DMS153 (cell line): ENCODE measurements around the gene MICAL2.

Source experiments
- DNase-seq: peaks from one replicate; lab custom pipeline; 2025; lab: John Stamatoyannopoulos, UW

MICAL2 gene

GRCh38 chr11:12211331-12212065, 101.1 kb downstream of the MICAL2 start:
- DNase-seq: no peak

DNA sequence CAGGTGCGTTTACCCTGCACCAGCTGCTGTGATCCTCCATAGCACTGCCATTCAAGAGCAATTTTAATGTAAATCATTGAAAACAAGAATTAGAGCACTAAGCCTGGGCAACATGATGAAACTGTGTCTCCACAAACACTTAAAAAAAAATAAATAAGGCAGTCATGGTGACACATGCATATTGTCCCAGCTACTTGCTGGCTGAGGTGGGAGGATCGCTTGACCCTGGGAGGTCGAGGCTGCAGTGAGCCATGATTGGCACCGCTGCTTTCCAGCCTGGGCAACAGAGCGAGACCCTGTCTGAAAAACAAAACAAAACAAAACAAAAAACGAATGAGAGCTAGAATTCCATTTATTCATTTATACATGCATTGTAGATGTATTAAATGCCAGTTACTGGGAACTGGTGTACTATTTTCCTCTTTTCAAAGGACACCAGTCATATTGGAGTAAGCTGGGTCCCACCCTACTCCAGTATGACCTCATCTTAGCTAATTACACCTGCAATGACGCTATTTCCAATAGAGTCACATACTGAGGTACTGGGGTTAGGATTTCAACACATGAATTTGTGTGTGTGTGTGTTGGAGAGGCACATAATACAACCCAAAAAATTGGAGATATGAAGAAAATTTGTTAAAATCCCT, 101.9 kb downstream of the MICAL2 start:
- DNase-seq: no peak

- DNase-seq: no peak
Observed at GRCh38 chr11:12212821-12213185, 102.4 kb downstream of the MICAL2 start.

GRCh38 chr11:12213883-12214282, 103.5 kb downstream of the MICAL2 start:
- no peak for DNase-seq

DNA sequence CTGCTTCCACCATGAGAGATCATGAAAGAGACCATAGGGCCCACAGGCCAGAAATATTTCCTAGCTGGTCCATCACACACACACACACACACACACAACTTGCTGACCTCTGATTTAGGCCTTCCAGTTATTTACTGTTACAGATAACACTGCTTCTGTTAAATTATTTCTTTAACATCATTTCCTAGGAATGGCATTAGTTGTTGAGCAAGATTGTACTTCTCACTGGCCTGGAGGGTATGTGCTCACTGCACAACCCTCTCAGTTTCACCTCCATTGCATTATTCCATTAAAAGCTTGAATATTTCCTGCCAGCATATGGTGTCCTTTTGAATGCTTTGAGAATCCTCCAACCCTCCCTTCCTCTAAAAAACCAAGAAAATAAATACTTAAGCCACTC, 104.4 kb downstream of the MICAL2 start:
- no peak for DNase-seq

DNA sequence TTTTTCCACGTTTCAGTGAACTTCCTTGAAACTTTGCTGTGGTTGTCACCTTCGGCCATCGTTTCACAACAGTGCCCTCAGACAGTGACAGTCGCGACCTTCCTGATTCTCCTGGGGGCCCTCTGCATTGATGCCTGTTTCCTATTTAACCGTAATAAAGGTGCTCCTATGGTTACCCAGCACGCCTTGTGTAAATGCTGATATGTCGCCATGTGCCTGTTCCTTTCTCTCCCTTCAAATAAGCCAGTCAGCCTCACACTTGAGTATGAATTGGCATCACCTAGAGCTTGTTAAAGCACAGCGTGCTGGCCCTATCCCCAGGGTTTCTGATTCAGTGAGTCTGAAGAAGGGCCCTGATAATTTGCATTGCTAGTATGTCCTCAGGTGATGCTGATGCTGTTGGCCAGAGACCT, 104.8 kb downstream of the MICAL2 start:
- DNase-seq: peak; percentile 91

DNA sequence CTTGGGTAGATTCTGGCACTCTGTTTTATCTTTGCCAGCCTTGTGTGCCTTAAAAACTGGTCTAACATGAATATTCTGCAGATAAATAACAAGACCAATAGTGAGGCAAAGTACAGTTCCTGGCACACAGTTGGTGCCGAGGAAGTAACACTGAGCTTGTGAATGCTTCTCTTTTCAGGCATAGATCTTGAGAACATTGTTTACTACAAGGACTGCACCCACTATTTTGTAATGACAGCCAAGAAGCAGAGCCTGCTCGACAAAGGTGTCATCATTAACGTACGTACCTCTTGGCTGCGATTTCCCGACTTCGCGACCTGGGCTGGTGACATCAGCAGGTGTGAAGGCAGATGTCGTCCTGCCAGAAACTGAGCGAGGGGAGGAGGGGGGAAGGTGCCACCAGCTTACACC, 105.7 kb downstream of the MICAL2 start:
- no peak for DNase-seq

DNA sequence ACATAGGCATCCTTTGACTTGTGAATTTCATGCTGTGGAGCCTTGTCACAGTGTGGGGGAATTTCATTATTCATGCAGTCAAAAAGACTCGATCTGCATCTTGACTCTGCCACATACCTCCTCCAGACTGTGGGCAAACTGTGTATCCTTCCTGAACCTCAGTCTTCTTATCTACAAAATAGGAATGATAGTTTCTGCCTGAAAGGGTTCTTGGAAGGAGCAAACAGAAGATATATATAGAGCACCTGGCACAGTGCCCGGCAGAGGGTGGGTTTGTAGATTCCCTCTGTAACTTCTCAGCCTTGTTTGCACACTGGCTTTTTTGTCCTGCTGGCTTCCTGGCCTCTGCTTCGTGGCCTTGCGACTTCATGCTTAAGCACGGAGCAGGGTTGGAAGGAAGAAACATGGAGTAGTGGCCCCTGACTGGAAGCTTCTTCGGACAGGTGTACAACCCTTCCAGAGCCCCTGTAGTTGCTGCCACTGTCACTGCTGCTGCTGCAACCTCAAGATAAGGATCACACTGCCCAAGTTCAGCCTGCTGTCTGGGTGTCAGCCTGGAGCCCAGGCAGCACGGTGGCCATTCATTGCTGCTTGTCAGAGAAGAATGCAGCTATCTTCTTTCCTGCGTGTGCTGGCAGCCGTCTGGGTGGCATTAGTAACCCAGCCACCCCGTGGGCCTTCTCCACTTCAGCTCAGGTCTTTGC, 106.4 kb downstream of the MICAL2 start:
- no peak for DNase-seq

- no peak for DNase-seq
Observed at GRCh38 chr11:12217879-12218278, 107.5 kb downstream of the MICAL2 start.

GRCh38 chr11:12218909-12219308, 108.5 kb downstream of the MICAL2 start:
- no peak for DNase-seq

- no peak for DNase-seq
Observed at GRCh38 chr11:12219757-12220156, 109.4 kb downstream of the MICAL2 start.

DNA sequence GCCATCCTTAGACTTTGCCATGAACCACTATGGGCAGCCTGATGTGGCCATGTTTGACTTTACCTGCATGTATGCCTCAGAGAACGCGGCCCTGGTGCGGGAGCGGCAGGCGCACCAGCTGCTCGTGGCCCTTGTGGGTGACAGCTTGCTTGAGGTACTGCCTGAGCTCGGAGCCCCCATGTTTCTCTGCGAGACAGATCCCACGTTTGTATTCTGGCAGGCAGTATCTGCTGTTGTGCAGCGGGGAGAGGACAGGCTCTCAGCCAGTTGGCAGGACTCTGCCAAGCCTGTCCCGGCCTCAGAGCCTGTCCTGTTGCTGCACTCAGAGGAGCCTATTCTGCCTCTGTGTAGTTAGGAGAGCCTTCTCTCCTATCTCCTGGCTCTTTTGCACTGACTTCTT, 109.9 kb downstream of the MICAL2 start:
- DNase-seq: no peak

GRCh38 chr11:12221051-12221535, 110.7 kb downstream of the MICAL2 start:
- no peak for DNase-seq

DNA sequence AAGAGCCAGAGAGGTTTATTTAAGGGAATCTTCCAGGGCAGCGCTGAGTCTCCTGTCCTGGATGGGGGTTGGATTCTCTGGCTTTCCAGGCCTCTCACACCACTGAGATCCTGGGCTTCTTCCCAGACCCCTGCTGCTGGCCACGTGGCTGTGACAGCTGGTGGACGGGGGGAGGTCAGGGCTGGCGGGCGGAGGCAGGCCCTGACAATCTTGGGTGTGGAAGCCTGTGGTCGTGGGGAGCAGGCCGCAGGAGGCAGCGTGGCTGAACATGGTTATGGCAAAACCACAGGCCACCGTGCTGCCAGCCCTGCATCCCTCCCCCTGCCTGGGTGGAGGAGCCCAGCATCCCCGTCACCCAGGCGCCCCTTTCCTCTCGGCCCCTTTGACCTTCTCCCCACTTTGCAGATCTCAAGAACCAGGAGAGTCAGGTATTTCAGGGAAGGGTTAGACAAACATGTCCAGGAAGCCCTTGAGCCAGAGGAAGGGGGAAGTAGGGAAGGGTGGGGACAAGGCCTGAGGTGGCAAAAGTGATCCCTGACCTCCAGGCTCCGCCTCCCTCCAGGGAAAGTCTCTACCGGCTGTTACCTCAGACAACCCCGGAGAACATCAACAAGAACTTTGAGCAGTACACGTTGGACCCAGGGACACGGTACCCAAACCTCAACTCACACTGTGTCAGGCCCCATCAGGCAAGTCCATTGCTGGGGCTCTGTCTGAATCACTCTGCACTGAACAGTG, 111.8 kb downstream of the MICAL2 start:
- DNase-seq: no peak

DNA sequence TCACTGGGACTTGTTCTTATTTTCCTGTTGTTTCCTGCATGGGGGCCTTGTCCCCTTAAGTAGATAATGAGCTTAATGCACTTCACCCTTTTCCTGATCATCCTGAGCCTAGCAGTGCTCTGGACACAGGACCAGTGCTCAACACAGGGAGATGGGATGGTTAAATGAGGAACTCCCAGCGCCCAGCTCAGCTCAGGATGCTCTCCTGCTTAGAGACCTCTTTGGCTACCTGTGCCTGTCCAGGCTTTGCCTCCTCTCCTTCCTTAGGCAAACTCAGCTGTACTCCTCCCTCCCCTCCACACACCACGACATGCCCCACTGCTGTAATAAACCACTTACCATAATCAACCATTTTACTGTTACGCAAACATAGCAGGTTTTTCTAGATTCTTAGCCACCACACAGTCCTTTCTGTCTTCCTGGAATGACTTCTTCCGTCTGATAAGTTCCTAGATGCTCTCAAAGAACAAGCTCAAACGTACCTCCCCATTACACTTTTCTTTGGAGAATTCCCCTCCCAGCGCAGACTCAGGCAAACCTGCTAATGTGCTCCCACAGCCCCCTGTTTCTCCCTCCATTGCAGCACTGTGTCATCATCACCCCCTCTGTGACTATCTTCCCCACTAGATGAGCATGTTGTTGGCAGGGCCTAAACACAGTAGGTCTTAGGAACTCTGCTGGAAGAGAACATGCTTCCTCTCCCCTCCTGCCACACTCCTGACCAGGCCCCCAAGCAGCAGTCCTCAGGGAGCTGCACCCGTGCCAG, 113.6 kb downstream of the MICAL2 start:
- no peak for DNase-seq

GRCh38 chr11:12224537-12224893, 114.1 kb downstream of the MICAL2 start:
- DNase-seq: peak; percentile 40

GRCh38 chr11:12225046-12225739, 114.8 kb downstream of the MICAL2 start:
- DNase-seq: no peak

- no peak for DNase-seq
Observed at GRCh38 chr11:12226093-12226492, 115.7 kb downstream of the MICAL2 start.

- DNase-seq: no peak
Observed at GRCh38 chr11:12229450-12230229, 119.2 kb downstream of the MICAL2 start.

DNA sequence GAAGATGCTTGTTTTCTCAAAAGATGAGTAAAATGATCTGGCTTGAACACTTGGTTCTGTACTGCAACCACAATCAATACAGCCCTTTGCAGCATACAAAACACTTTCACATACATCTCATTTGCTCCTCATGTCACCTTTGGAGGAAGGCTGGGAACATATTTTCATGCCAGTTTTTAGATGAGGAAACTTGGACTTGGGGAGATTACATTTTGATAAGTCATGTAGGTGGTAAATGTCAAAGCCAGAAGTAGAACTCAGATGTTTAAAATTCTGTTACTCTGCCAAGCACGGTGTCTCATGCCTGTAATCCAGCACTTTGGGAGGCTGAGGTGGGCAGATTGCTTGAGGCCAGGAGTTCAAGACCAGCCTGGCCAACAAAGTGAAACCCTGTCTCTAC, 121.8 kb downstream of the MICAL2 start:
- no peak for DNase-seq
